Caco-2 (cell line): Measurements from ENCODE around the gene STEAP4. TPM values are rescaled to one million over a fixed set of nuclear protein-coding genes. Genes with fewer than 3 reads are reported as not detected.

Source experiments
- BruUV-seq: library from RNA; stranded (reverse); fragments of 400-500 nt; replicated peaks from 2 replicates; lab custom pipeline; 2021; lab: Mats Ljungman, UMichigan
- CTCF ChIA-PET: fragments of 300-600 bp; sonication (Branson Sonifier 250); formaldehyde crosslinking; loops from one replicate; lab custom pipeline; 2022; ENCODE audit warnings: antibody characterized with exemption; lab: Charles Lee
- POLR2A ChIA-PET: fragments of 300-600 bp; sonication (Branson Sonifier 250); formaldehyde crosslinking; loops from one replicate; lab custom pipeline; 2022; ENCODE audit warnings: antibody characterized with exemption; lab: Charles Lee
- DNase-seq, 2 experiments: peaks; one replicate each; pipeline versions ENCODE4 v3.0.0 to v3.0.0-alpha.2; 2020 to 2022
- H3K27me3 ChIP-seq: replicated peaks from 2 replicates; pipeline ENCODE4 v1.6.0; 2011; ENCODE audit warnings: low read length; ENCODE audit not compliant: control insufficient read depth, insufficient read depth
- H3K36me3 ChIP-seq: 2 replicates; pipeline ENCODE4 v1.5.1; 2011; ENCODE audit warnings: low read length; ENCODE audit not compliant: control insufficient read depth, insufficient read depth
- H3K4me1 ChIP-seq: fragments of 250-450 bp; sonication (Bioruptor Pico); 2 replicates; pipeline ENCODE4 v1.5.1; 2020; ENCODE audit warnings: mild to moderate bottlenecking
- H3K4me3 ChIP-seq: 2 replicates; pipeline ENCODE4 v1.5.1; 2011; ENCODE audit warnings: low read depth, mild to moderate bottlenecking, control low read depth, low read length
- H3K9me3 ChIP-seq: fragments of 250-450 bp; sonication (Bioruptor Pico); 2 replicates; pipeline ENCODE4 v1.5.1; 2020; ENCODE audit warnings: mild to moderate bottlenecking, moderate library complexity
- H3K27ac Mint-ChIP-seq: one replicate; pipeline ENCODE4 v1.8.0; 2022; ENCODE audit warnings: mixed read lengths; ENCODE audit not compliant: unreplicated experiment
- H3K27me3 Mint-ChIP-seq: one replicate; pipeline ENCODE4 v1.8.0; 2022; ENCODE audit warnings: mixed read lengths; ENCODE audit not compliant: insufficient read depth, unreplicated experiment
- H3K36me3 Mint-ChIP-seq: one replicate; pipeline ENCODE4 v1.8.0; 2022; ENCODE audit warnings: mild to moderate bottlenecking, mixed read lengths; ENCODE audit not compliant: insufficient read depth, unreplicated experiment
- H3K4me1 Mint-ChIP-seq: one replicate; pipeline ENCODE4 v1.8.0; 2022; ENCODE audit warnings: low read depth, mixed read lengths; ENCODE audit not compliant: unreplicated experiment
- H3K4me3 Mint-ChIP-seq: one replicate; pipeline ENCODE4 v1.8.0; 2022; ENCODE audit warnings: mild to moderate bottlenecking, moderate library complexity, mixed read lengths; ENCODE audit not compliant: unreplicated experiment
- H3K9me3 Mint-ChIP-seq: one replicate; pipeline ENCODE4 v1.8.0; 2022; ENCODE audit warnings: mixed read lengths; ENCODE audit not compliant: unreplicated experiment
- CTCF ChIP-seq, 2 experiments: fragments of 200-600 bp in 1 of 2; IDR thresholded peaks; 1 replicate in 1 of 2; 2 replicates in 1 of 2; pipeline versions ENCODE4 v1.5.1 to v1.8.0; 2011 to 2022; ENCODE audit warnings: antibody characterized with exemption in 1 of 2, control low read depth in 1 of 2, inconsistent platforms in 1 of 2, low read depth in 1 of 2, low read length in 1 of 2, mild to moderate bottlenecking in 1 of 2, moderate library complexity in 1 of 2; ENCODE audit not compliant: insufficient read depth in 1 of 2, severe bottlenecking in 1 of 2, unreplicated experiment in 1 of 2
- intact Hi-C: fragments of 100-400 bp; cut with micrococcal nuclease; formaldehyde crosslinking; loops from one replicate; pipeline ENCODE4 v1.10.0; 2022; ENCODE audit not compliant: unreplicated experiment
- total RNA-seq: library from RNA; stranded (reverse); gene quantifications from 2 replicates; pipeline ENCODE4 v1.2.3, GENCODE V29; 2022

The STEAP4 gene
- total RNA-seq, 1 experiment from 2014 or later, result not detected

DNA sequence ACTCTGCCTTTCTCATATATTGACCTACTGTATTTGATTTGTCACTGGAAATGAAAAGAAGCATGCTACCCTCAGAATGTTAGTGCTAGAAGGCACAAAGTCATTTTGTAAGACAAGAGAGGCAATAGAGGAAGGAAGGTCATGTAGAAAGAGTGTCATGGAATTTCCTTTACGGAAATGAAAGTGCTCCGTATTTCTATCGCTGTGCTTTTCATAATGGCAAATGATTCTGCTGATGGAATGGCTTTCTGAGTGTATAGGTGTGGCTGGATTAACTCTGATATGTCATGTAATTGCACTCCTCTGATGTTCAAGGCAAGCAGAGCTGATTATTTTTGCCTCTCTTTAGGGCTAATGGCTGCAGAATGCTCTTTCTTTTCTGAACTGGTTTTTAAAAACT is 15.5 kb upstream of the STEAP4 start:
- Mint-ChIP-seq H3K27ac (no peak overlapping the region), H3K4me1 (no peaks in the 10 kb centered on the region), H3K4me3 (no peak overlapping the region), H3K36me3 (no peaks in the 10 kb centered on the region), H3K9me3 (no peaks in the 10 kb centered on the region), H3K27me3 (peaks cover 3% of the 10 kb centered on the region)
- no TSS peak for BruUV-seq
- Histone ChIP-seq H3K4me3 (no peak overlapping the region), H3K27me3 (no peaks in the 10 kb centered on the region), H3K36me3 (no peaks in the 10 kb centered on the region), H3K4me1 (0 out of 2 replicates have a peak, but pooled peaks cover 6% of the 10 kb centered on the region), H3K9me3 (no peaks in the 10 kb centered on the region)
- DNase-seq, result no peak
- no peak for TF ChIP-seq CTCF (IDR thresholded peaks at IDR 0.05; ENCODE audit: insufficient read depth in 1 of 2, low read depth in 1 of 2, low read length in 1 of 2, severe bottlenecking in 1 of 2, unreplicated experiment in 1 of 2)
- ChIA-PET POLR2A (no interaction called here), CTCF (no interaction called here)
- intact Hi-C loops, result no loop called here

GRCh38 chr7:88321694-88322093 is 15.0 kb upstream of the STEAP4 start:
- H3K4me1 Mint-ChIP-seq, result no peaks in the 10 kb centered on the region
- ChIA-PET CTCF (no interaction called here), POLR2A (no interaction called here)
- H3K27ac Mint-ChIP-seq, result no peak overlapping the region
- H3K36me3 Mint-ChIP-seq, result no peaks in the 10 kb centered on the region
- peaks cover 3% of the 10 kb centered on the region for H3K27me3 Mint-ChIP-seq
- intact Hi-C loops, result no loop called here
- H3K4me3 Mint-ChIP-seq, result no peak overlapping the region
- Histone ChIP-seq H3K4me1 (0 out of 2 replicates have a peak, but pooled peaks cover 6% of the 10 kb centered on the region), H3K9me3 (no peaks in the 10 kb centered on the region), H3K36me3 (no peaks in the 10 kb centered on the region), H3K4me3 (no peak overlapping the region), H3K27me3 (no peaks in the 10 kb centered on the region)
- no peak for DNase-seq
- H3K9me3 Mint-ChIP-seq, result no peaks in the 10 kb centered on the region
- BruUV-seq, result no TSS peak
- no peak for TF ChIP-seq CTCF (IDR thresholded peaks at IDR 0.05; ENCODE audit: insufficient read depth in 1 of 2, low read depth in 1 of 2, low read length in 1 of 2, severe bottlenecking in 1 of 2, unreplicated experiment in 1 of 2)

DNA sequence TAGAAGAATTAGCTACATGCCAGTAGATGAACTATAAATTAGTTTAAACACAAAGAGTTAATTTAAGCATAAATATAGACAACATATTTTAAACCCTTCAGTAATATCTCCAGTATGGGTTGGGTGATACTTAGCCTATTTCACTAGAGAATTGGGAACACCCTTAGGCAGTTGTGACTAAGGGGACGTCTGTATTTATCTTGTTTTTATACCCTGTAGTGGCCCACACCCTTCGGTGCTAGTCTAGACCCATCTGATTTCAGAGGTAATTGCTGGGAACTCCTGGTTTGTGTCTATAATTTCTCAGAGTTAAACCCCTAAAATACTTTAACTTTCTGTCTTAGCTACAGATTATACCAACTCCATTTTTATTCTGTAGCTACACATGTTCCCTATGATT is 11.5 kb upstream of the STEAP4 start:
- Mint-ChIP-seq H3K4me3 (no peak overlapping the region), H3K36me3 (no peaks in the 10 kb centered on the region), H3K4me1 (no peaks in the 10 kb centered on the region), H3K27me3 (peaks cover 2% of the 10 kb centered on the region), H3K27ac (no peak overlapping the region), H3K9me3 (no peaks in the 10 kb centered on the region)
- no TSS peak for BruUV-seq
- intact Hi-C loops, result loop anchor here (2.0 kb wide), 1 partner anchor 25 kb away; no protein-coding TSS in a partner anchor
- POLR2A ChIA-PET, result no interaction called here
- H3K36me3 ChIP-seq, result no peaks in the 10 kb centered on the region
- TF ChIP-seq CTCF (IDR thresholded peaks at IDR 0.05; ENCODE audit: insufficient read depth in 1 of 2, low read depth in 1 of 2, low read length in 1 of 2, severe bottlenecking in 1 of 2, unreplicated experiment in 1 of 2), result no peak
- H3K27me3 ChIP-seq, result no peaks in the 10 kb centered on the region
- no peaks in the 10 kb centered on the region for H3K9me3 ChIP-seq
- H3K4me3 ChIP-seq, result no peak overlapping the region
- CTCF ChIA-PET, result no interaction called here
- no peak for DNase-seq
- H3K4me1 ChIP-seq, result 0 out of 2 replicates have a peak, but pooled peaks cover 6% of the 10 kb centered on the region
